DMS53 treated with DMSO at 0.1 percent for 48 hours (cell line): ENCODE results near the gene ENHO.

ENCODE experiments used
- DNase-seq: peaks from one replicate; lab custom pipeline; 2025; ENCODE audit not compliant: unreplicated experiment; lab: John Stamatoyannopoulos, UW

ENHO gene

DNA sequence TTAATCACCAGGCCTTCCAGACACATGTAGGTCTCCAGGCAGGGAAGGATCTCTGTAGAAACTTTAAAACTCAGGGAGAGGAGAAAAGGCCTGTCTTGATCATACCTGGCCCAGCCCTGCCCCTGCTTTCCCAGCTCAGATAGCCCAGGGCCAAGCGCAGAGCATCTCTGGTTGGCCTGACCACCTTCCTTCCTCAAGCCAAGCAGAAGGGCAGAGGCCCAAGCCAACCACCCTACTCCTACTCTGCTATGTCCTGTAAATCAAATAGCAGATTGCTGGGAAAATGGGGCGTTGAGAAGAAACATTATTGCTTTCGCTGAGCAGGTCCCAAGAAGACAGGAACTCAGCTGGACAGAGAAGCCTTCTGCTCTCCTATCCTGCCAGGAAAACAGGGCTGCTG is 14.3 kb downstream of the ENHO start:
- DNase-seq, result no peak

DNA sequence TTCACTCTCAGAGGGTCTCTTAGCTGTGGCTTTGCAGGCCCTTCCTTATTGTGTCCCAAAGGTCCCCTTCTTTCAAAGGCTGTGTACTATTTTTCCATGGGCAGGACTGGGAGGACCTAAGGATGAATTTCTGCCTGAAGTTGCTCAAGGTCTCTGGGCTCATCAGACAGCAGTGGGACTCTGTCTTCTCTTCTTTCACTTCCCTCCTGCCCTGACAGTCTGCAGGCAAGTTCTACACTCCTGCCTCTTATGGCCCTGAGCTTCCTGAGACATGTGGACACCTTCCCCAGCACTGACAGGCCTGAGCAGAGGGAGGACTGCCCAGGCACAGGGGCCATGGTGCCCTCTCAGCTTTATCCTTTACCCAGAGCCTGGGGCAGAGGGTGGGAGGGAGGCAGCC is 14.8 kb downstream of the ENHO start:
- no peak for DNase-seq

DNA sequence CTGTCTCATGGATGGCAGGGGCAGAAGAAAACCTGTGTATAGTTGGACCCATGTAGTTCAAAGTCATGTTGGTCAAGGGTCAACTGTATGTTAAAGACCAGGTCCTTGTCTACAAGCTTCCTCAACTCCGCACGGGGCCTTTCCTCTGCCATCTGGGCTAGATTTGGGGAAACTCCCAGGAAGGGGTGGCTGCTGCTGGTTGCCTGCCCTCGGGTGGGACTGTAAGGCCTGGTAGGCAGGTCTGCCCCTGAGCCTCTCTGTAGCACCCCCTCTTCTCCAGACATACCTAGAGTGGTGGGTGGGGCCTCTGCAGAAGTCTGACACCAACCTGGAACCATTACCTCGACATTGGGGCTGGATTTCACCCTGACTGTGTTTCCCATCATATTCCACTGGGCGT is 15.2 kb downstream of the ENHO start:
- no peak for DNase-seq

DNA sequence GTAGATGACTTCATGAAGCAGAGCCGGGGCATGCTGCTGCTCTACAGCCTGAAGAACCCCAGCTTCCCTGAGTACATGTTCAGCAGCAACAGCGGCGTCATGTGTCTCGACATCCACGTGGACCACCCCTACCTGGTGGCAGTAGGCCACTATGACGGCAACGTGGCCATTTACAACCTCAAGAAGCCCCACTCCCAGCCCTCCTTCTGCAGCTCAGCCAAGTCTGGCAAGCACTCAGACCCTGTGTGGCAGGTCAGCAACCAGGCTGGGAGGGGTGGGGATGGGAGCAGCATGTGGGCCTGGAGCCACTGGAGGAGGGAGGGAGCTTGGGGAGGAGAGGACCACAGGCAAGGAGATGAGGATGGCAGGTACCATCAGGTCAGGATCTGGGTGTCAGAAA is 16.2 kb downstream of the ENHO start:
- no peak for DNase-seq

DNA sequence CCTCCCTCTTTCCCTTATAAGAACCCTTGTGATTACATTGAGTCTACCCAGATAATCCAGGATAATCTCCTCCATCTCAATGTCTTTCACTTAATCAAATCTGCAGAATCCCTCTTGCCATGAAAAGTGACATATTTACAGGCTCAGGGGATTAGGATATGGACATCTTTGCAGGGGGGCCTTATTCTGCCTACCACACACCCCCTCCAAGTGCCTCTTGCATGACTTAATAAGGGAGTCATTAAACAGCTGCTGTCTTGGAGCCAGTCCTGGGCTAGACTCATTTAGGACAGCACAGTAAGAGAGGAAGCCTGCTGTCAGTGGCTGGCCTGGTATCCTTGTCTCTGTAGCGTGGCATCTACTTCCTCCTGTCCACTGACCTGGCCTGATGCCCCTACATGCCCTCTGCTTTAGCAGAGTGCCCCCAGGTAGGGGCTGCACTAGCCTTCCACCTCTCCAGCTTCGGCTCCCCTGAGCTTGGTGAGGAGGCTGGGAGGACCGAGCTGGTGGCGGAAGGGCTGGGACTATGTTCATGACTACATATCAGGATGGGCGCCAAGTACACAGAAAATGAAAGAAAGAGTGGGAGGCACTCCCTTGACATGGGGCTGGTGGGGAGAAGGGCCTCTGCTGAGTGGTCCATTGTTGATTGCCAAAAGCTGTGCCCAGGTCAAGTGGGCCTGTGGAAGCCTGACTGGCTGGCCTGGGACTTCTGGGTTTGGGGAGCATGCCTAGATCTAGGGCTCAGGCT is 17.2 kb downstream of the ENHO start:
- DNase-seq, result no peak

DNA sequence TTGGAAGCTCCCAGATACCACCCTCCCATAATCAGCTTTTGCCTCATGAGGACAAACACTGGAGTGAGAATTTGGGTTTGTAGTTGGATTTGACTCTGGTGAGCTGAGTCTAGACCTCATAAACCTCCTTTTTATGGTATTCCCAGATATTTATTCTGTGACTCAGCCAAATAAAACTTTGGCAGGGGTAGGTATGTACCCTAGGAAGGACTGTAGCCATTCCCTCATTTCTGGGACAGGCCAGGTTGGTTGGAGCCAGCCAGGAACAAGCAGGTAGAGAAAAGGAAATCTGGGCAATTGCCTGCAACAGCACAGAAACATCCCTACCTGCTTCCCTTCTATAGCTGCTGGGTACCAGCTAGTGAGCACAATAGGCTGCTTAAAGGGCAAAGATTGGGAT is 19.4 kb downstream of the ENHO start:
- no peak for DNase-seq

DNA sequence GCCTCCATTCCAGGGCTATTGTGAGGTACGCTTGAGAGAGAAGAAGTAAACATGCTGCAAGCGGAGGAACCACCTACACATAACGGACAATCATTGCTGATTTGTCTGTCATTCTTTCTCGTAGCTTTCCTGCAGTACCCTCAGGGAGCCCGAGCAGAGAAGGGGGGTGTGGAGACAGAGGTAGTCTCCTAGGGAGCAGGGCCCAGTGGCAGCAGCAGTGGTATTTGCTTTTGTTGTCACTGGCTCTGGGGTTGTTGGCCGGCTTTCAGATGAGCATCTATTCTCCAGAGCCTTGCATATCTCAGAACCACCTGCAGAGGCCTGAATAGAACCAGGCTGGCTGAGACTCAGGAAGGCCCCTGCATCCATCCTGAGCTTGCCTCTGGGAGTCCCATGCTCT is 19.9 kb downstream of the ENHO start:
- DNase-seq, result no peak

DNA sequence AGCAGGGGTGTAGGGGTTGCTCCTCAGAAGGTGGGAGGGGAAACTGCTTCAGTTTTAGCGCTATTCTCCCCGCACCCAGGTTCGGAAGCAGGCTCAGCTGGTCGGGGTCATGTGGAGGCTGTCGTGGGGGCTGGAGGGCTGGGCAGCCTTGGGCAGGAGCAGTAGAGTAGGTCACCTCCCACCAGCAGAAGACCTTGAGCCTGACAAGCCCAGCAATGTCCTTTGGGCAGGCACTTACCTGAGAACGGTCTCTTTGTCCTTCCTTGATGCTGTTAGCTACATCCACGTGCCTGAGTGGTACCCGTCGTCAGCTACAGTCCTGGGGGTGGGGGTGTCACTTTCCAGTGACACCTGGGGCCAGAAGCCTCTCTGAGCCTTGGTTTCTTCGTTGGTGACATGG is 20.3 kb downstream of the ENHO start:
- DNase-seq, result no peak

DNA sequence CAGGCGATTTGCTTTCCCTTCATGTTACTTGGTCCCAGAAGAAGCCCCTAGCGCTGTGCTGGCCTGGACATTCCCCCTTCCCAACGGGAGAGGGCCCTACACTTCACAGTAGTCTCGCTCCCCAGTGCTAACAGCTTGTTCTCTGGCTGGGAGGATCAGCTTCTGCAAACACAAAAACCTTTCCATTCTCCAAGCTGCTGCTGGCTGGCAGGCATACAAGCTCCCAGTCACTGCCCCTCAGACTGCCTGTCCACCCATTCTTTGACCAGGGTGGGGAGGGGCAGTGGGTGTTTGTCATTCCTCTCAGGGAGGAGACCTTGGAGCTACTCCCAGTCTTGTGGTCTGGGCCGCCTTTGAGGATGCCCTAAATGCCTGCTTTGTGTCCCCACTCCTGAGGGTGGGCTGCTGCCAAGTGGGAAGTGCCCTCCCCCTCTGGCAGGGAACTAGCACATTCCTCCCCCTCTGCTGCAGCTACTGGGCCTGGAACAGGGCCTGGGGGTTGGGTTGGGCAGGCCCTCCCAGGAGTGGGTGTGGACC is 20.8 kb downstream of the ENHO start:
- DNase-seq, result no peak

DNA sequence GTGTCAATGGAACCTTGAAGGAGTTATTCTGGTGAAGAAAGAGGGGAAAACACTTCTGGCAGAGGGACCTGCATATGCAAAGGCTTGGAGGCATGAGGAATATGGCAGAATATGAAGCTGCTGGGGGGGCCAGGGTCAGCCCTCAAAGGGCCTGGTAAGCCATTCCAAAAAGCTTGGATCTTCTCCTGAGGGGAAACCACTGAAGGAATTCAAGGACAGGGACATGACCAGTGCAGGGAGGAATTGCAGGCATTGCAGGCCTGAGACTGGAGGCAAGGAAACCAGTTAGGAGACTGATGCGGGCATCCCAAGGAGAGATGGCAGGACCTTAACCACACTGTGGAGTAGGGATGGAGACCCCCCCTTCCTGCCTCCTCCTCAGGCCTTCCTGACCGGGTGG is 21.4 kb downstream of the ENHO start:
- no peak for DNase-seq

DNA sequence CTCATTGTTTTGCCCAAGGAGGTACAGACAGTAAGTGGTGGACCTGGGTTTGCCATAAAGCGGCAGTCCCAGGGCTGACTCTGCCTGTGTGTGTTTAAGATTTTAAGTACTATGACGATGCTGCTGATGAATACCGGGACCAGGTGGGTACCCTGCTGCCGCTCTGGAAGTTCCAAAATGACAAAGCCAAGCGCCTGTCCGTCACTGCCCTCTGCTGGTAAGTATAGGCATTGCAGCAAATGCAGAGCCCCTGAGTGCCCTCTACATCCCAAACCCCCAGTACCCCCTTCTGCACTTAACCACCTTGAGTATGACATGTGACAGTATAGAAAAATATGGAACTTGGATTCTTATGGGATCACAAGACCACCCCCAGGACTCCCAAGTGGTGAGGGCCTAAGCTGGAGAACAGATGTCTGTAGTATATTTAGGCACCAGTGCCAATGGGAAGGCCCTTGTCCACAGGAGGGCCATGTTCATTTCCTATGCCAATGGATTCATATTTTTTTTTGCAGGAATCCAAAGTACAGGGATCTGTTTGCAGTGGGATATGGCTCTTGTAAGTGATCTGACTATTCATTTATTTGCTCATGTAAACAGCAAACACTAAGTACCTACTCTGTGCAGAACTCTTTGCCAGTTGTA is 22.0 kb downstream of the ENHO start:
- DNase-seq, result peak; percentile 30

DNA sequence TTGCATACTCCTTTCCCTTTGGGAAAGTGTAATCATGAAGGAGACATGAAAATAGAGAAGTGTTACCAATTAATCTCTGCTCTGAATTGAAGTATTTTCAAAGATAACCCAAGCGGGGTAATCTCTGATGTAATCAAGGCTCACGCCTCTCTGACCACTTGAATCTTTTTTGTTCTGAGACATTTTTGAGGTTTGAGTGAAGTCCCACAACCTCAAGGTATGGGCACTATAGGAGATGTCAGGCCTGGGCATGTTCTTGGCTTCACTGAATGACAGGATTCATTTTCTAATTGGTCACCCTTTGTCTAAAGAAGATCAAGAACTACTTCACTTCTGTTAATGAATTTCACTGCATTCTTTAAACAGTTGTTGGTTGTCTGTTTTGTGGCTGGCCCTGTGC is 23.7 kb downstream of the ENHO start:
- no peak for DNase-seq

DNA sequence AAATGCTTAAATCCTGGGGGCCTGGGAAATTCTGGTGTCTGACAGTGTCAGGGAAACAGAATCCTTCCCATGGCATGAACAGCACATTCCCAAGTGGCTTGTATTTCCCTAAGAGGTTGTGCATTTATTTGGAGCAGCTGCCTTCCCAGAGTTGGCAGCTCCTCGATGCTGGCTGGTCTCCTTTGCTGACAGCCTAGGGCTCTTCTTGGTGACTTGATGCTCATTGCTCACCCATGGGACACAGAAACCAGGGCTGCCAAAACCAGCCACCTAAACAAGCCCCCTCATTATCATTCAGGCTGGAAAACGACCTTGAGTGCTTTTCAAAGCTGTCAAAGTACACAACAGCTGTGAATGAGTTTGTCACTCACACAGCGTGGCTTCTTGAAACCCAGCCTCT is 24.2 kb downstream of the ENHO start:
- no peak for DNase-seq

DNA sequence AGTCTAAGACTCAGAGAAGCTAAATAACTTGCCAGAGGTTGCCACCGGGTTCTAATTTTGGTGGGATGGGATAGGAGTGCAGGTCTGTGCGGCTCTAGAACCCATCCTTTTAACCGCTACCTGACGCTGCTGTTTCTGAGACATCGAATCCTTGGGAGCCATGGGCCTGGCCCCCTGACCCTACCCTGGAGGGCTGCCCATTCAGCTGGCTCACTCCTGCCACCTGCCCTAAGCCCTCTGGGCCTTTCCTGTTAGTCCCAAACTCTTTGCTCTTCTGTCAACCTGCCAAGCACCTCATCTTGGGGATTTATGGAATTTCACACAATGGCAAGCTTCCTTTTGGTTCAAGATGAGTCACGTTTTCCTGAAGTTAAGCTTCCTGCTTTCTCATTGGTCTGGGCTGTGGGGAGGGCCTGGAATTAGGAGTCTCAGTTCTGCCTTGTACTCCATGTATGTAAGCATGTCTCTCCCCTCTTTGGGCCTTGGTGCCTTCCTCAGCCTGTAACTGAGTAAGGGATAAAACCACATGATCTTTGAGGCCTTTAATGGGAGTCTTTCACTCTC is 26.6 kb downstream of the ENHO start:
- no peak for DNase-seq

DNA sequence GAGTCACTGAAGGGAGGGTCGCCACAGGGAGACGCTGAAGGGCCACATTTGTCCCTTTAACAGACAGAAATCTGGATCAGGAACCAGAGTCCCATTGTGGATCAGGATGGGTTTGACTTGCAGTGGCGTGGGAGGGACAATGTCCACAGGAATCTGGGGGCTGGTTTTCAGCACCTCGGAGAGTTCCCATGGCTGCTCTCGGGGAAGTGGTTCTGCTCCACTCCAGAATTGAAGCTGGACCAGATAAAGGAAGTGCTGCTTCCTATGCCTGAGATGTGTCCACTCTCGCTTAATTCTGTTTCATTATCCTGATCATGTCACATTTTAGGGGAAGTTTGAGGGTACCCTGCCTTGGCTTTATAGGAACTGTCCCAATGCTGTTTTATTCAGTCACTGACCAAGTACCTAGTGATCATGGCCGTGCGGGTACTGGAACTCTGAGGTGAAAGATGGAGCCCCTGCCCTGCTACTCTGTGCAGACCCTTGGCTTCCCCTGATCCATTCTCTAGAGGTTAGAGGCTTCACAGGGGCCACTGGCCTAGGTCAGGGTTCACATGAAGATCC is 28.7 kb downstream of the ENHO start:
- DNase-seq, result no peak

DNA sequence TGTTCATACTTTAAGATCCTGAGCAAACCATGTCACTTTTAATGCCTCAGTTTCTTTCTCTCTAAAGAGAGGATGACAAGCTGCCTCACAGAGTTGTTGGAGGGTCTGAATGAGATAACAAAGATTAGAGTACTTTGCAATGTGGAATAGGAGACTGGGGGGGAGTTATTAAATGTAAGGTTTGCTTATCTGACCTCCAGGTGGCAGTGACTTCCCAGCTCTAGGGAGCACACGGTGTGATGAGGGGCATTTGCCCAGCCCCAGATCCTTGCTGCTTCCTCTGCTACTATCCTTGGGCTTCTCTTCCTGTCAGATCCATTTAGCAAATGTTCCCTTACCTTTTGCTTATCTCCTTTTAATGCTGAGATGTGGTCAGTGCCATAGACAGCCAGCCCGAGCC is 30.7 kb downstream of the ENHO start:
- DNase-seq, result no peak

DNA sequence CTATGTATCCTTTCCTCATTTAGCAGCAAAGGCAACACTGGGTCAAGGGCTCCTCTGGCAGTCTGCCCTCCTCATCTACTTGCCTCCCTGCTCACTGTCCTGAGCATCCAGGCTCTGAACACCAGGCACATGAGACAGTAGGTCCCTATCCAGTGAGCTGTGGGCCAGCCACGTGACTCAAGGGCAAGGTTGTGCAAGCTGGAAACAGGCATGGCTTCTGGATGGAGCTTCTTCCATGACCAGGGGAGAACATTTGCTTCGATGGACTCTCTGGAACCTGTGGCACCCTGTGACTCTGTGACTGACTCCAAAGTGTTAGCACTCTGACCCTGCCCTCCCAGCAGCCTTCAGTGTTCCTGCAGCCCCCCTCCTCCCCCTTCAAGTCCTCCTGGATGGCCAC is 31.2 kb downstream of the ENHO start:
- no peak for DNase-seq

DNA sequence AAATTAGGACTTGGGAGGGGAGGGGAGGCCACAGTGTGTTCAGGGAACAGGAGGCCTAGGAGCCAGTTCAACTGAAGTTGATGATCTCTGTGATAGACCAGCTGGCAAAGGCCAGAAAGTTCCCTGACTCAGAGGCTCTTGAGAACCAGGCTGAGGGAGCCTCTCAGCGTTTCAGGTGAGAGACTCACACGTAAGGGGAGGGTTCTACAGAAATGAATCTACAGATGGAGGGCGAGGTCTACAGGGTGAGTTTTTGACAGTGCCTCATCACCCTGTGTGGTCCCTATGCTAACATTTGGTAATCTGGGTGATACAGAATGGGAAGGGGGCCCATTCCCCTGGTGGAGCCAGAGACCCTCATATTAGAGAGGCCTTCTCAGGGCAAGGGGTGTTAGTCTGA is 32.0 kb downstream of the ENHO start:
- DNase-seq, result no peak

DNA sequence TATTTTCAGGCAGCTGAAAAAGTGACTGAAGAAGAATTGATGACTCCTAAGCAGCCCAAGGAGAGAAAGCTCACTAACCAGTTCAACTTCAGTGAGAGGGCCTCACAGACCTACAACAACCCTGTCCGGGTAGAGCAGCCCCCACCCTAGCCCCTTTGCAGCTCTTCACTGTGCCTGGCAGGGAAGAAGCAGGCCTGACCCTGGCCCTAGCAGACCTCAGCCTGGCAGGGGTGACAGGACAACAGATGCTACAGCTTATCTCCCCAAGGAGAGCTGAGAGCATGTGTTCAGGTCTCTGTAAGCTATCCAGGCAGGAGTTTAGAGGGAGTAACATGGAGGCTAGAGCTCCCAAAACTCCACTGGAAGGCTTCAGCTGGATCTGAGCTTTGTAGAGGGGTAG is 32.4 kb downstream of the ENHO start:
- DNase-seq, result no peak

DNA sequence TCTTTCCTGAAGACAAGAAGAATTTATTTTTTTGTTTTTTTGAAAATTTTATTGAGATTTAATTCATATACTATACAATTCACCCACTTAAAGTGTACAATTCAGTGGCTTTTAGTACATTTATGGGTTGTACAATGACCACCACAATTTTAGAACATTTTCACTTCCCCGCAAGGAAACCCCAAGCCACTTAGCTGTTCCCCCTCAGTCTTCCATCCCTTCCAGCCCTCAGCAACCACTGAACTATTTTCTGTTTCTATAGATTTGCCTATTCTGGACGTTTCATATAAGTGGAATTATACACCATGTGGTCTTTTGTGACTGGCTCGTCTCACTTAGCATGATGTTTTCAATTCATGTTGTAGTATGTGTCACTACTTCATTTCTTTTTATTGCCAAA is 36.2 kb downstream of the ENHO start:
- no peak for DNase-seq

DNA sequence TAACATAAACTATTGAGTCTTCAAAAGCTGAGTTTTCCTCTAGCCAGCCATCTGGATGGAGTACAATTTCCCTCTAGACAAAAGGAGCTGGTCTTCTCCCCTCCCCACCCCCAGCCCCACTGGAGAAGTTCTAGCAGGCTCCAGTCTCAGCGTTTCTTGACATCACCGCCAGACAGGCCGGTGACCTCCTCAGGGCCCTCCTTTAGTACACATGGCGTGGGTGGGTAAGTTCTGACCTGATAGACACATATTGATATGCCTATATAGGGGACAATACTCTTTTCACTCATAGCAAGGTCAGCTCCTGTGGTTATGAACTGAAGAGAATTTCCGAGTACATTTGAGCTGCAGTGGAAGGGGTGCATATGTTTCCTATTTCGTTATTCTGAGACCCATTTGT is 37.0 kb downstream of the ENHO start:
- no peak for DNase-seq

DNA sequence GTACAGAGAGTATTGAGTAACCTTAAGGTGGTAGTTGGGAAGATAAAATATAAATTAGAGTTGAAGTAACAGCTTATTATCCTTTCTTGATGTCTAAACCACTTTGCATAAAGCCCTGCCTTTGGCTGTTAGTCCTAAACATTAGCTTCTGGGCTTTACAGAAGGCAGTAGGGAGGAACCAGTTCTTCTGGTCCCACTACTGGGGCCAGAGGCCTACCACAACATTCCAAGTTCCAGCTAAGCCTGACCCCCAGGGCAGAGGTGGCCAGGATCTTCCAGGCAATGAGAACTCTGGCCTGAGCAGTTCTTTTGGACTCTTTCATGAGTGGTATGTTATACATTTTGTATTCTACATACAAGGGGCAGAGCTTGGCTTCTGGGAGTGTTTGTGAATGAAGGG is 38.1 kb downstream of the ENHO start:
- no peak for DNase-seq
